ENCODE data around the gene RETSAT.
A peak's percentile ranks its signal among the peaks of the same experiment; 100 is the strongest.
"Not testable (repeated sequence)": the region's sequence is repeated elsewhere in the genome, so short reads cannot be mapped to it uniquely, and the experiment has no call there.

RETSAT gene

DNA sequence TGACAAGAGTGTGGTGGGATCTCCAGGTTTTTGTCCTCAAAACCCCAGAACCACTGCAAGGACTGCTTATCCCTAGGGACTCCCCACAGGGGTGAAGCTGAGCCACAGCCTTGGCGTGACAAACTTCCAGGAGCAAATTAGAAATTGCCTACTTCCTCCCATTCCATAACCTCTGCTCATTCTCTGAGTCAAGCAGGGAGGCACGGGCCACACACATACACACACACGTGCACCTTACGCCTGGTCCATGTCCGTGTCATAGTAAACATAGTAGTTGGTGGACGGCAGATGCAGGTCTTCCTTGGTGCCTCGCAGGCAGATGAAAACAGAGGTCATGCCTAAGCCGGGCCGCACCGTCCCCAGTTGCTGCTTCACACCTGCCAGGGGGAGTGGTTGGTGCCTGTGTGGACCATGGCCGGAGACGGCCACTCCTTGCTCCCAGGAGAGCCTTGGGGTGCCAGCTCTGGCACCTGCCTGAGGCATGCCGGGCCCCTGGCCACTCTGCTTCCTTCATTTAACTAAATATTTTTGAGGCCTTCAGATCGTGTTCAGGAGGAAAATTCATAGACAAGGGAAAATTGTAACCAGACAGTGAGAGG is 9.9 kb downstream of the RETSAT start (continued):
- TF ChIP-seq ZNF518A (tag by site-specific recombination; conservative IDR thresholded peaks at IDR 0.05; ENCODE audit: low read depth) (no peak), ZNF561 (tag by site-specific recombination; IDR thresholded peaks at IDR 0.05; ENCODE audit: borderline replicate concordance) (no peak), OVOL3 (tag by site-specific recombination; IDR thresholded peaks at IDR 0.05) (no peak), MZF1 (tag by site-specific recombination; IDR thresholded peaks at IDR 0.05; ENCODE audit: borderline replicate concordance) (no peak)

DNA sequence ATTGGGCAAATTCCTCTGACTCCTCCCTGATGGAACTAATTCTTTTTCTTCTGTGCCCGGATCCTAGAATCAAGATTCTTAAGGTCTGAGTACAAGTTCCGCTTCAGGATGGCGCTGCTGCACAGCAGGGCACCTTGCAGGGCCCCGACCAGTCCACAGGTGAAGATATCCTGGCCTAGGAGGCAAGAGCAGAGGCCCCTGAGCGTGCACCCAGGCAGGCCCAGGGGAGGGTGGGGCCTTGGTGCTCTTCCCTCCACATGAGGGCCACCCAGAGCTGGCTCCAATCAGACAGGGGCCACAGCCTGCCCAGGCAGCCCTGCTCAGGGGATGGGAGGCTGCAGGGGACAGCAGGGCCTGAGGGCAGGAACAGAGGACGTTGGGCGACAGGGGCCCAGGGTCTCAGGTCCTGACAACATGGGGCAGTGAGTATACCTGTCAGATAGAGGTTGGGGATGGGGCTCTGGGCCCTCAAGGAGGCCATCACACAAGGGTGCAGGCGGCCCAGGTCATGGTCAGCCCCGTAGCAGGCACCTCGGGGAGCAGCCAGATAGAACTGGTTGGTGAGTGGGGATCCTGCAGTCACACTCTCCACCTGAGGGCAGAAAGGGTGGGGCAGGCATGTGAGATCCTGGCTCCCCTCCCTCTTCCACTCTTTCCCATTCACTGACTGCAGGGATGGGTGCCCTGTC is 11.0 kb downstream of the RETSAT start:
- H3K4me1 ChIP-seq (ENCODE audit: control insufficient read depth, insufficient read depth, low read length); POLR2A ChIA-PET; CTCF ChIA-PET: not testable (repeated sequence)

GRCh38 chr2:85342156-85342555 is 12.2 kb downstream of the RETSAT start:
- CTCF ChIA-PET, result interaction anchor here (0.6 to 1.5 kb wide), 3 partner anchors 41 to 325 kb away, joined by 3 to 5 read pairs (median 4); no protein-coding TSS in a partner anchor
- no peak overlapping the region for H3K27ac ChIP-seq (ENCODE audit: extremely low read depth, low read depth, low read length)
- H3K4me3 ChIP-seq (ENCODE audit: low read depth, low read length), result no peak overlapping the region
- H3K4me1 ChIP-seq (ENCODE audit: control insufficient read depth, insufficient read depth, low read length), result no peaks in the 10 kb centered on the region
- peaks cover 1 to 44% of the 10 kb centered on the region in 2 experiments; a peak in 2 of 3 replicates for H3K36me3 ChIP-seq (ENCODE audit: control insufficient read depth in 2 of 2, insufficient read depth in 1 of 2, low read length in 2 of 2)
- H3K9me3 ChIP-seq (ENCODE audit: control insufficient read depth, insufficient read depth, low read depth, low read length), result no peaks in the 10 kb centered on the region
- POLR2A ChIA-PET, result interaction anchor here (1.1 kb wide), 1 partner anchor 12 kb away, joined by 4 read pairs; the partner anchor contains the start of genes ELMOD3 and RETSAT
- TF ChIP-seq ATF2 (tag by site-specific recombination; IDR thresholded peaks at IDR 0.05; ENCODE audit: low read depth) (no peak), ZSCAN4 (tag by site-specific recombination; IDR thresholded peaks at IDR 0.05) (no peak), ZNF394 (tag by site-specific recombination; IDR thresholded peaks at IDR 0.05; ENCODE audit: borderline replicate concordance) (no peak), ZSCAN16 (tag by site-specific recombination; IDR thresholded peaks at IDR 0.05) (no peak), ZBTB20 (tag by site-specific recombination; IDR thresholded peaks at IDR 0.05) (peak; percentile 41; the same call in 1 of the 2 replicates), ZNF24 (tag by site-specific recombination; IDR thresholded peaks at IDR 0.05) (no peak), ZNF132 (tag by site-specific recombination; IDR thresholded peaks at IDR 0.05; ENCODE audit: borderline replicate concordance) (no peak), KLF1 (tag by site-specific recombination; IDR thresholded peaks at IDR 0.05) (no peak), ZNF184 (tag by site-specific recombination; IDR thresholded peaks at IDR 0.05) (no peak), HOXA7 (CRISPR knock-in tag; IDR thresholded peaks at IDR 0.05; ENCODE audit: borderline replicate concordance) (no peak), ZIC2 (tag by site-specific recombination; IDR thresholded peaks at IDR 0.05) (peak; percentile 34; the same call in 1 of the 2 replicates), ZNF274 (IDR thresholded peaks at IDR 0.05; ENCODE audit: low read length) (no peak), ZNF274 (tag by site-specific recombination; IDR thresholded peaks at IDR 0.05; ENCODE audit: borderline replicate concordance) (no peak), ZNF621 (tag by site-specific recombination; IDR thresholded peaks at IDR 0.05) (no peak), ZNF391 (tag by site-specific recombination; IDR thresholded peaks at IDR 0.05; ENCODE audit: borderline replicate concordance, low read depth) (no peak)
- TF ChIP-seq, protein P1, sequence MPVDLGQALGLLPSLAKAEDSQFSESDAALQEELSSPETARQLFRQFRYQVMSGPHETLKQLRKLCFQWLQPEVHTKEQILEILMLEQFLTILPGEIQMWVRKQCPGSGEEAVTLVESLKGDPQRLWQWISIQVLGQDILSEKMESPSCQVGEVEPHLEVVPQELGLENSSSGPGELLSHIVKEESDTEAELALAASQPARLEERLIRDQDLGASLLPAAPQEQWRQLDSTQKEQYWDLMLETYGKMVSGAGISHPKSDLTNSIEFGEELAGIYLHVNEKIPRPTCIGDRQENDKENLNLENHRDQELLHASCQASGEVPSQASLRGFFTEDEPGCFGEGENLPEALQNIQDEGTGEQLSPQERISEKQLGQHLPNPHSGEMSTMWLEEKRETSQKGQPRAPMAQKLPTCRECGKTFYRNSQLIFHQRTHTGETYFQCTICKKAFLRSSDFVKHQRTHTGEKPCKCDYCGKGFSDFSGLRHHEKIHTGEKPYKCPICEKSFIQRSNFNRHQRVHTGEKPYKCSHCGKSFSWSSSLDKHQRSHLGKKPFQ (tag by site-specific recombination; IDR thresholded peaks at IDR 0.05), result no peak
- TF ChIP-seq, protein P2, sequence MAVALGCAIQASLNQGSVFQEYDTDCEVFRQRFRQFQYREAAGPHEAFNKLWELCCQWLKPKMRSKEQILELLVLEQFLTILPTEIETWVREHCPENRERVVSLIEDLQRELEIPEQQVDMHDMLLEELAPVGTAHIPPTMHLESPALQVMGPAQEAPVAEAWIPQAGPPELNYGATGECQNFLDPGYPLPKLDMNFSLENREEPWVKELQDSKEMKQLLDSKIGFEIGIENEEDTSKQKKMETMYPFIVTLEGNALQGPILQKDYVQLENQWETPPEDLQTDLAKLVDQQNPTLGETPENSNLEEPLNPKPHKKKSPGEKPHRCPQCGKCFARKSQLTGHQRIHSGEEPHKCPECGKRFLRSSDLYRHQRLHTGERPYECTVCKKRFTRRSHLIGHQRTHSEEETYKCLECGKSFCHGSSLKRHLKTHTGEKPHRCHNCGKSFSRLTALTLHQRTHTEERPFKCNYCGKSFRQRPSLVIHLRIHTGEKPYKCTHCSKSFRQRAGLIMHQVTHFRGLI (tag by site-specific recombination; IDR thresholded peaks at IDR 0.05), result no peak

More for the DNA sequence above, 11.0 kb downstream of the RETSAT start:
- not testable (repeated sequence) for H3K27ac ChIP-seq (ENCODE audit: extremely low read depth, low read depth, low read length); H3K4me3 ChIP-seq (ENCODE audit: low read depth, low read length); H3K9me3 ChIP-seq (ENCODE audit: control insufficient read depth, insufficient read depth, low read depth, low read length)
- peaks cover 6 to 44% of the 10 kb centered on the region in 2 experiments; a peak in 2 of 3 replicates for H3K36me3 ChIP-seq (ENCODE audit: control insufficient read depth in 2 of 2, insufficient read depth in 1 of 2, low read length in 2 of 2)

Data from HEK293 (cell line).